ENCODE results near the gene OR2T2. TPM values are rescaled to one million over a fixed set of nuclear protein-coding genes. Genes with fewer than 3 reads are reported as not detected.
"Not testable (repeated sequence)": the region's sequence is repeated elsewhere in the genome, so short reads cannot be mapped to it uniquely, and the experiment has no call there.

The OR2T2 gene
- total RNA-seq, 1 experiment from 2014 or later: not detected

- H3K4me1 ChIP-seq (ENCODE audit: insufficient read depth, low read length); CTCF ChIA-PET; H3K9ac ChIP-seq (ENCODE audit: low read length); POLR2A ChIA-PET (ENCODE audit: unreplicated experiment); H3K4me2 ChIP-seq (ENCODE audit: low read length); ATAC-seq; BruUV-seq (replicated peaks); H3K79me2 ChIP-seq (ENCODE audit: low read length); DNase-seq; H2AFZ ChIP-seq (ENCODE audit: low read length); H3K36me3 ChIP-seq (ENCODE audit: low read depth, low read length); intact Hi-C loops (cut with micrococcal nuclease); H4K20me1 ChIP-seq (ENCODE audit: low read length); H3K27ac ChIP-seq (ENCODE audit: low read length); H3K9me2 ChIP-seq (replicated peaks; ENCODE audit: low read length); H3K4me3 ChIP-seq (ENCODE audit: low read length); H3K9me3 ChIP-seq (ENCODE audit: low read length); H3F3A ChIP-seq (ENCODE audit: low read length, unreplicated experiment): not testable (repeated sequence)
- peaks cover 20% of the 10 kb centered on the region; the same call in 1 of the 2 replicates for H3K27me3 ChIP-seq (ENCODE audit: low read length)
These were observed 3.1 kb downstream of the OR2T2 start for GRCh38 chr1:248448409-248449074.

GRCh38 chr1:248449821-248450465 is 4.5 kb downstream of the OR2T2 start:
- H3K4me1 ChIP-seq (ENCODE audit: insufficient read depth, low read length); BruUV-seq (replicated peaks); intact Hi-C loops (cut with micrococcal nuclease); H3K4me3 ChIP-seq (ENCODE audit: low read length); H3K27ac ChIP-seq (ENCODE audit: low read length); H3K36me3 ChIP-seq (ENCODE audit: low read depth, low read length); ATAC-seq; H3K9me2 ChIP-seq (replicated peaks; ENCODE audit: low read length); H3K79me2 ChIP-seq (ENCODE audit: low read length); H3F3A ChIP-seq (ENCODE audit: low read length, unreplicated experiment); H4K20me1 ChIP-seq (ENCODE audit: low read length); H3K9ac ChIP-seq (ENCODE audit: low read length); POLR2A ChIA-PET (ENCODE audit: unreplicated experiment); H3K9me3 ChIP-seq (ENCODE audit: low read length); CTCF ChIA-PET; DNase-seq; H2AFZ ChIP-seq (ENCODE audit: low read length); H3K4me2 ChIP-seq (ENCODE audit: low read length): not testable (repeated sequence)
- peaks cover 11% of the 10 kb centered on the region; the same call in 1 of the 2 replicates for H3K27me3 ChIP-seq (ENCODE audit: low read length)

- H3K4me3 ChIP-seq (ENCODE audit: low read length); H3K4me1 ChIP-seq (ENCODE audit: insufficient read depth, low read length); H3K27me3 ChIP-seq (ENCODE audit: low read length); ATAC-seq; H4K20me1 ChIP-seq (ENCODE audit: low read length); H3K79me2 ChIP-seq (ENCODE audit: low read length); H3K9ac ChIP-seq (ENCODE audit: low read length); H3F3A ChIP-seq (ENCODE audit: low read length, unreplicated experiment); H3K4me2 ChIP-seq (ENCODE audit: low read length); POLR2A ChIA-PET (ENCODE audit: unreplicated experiment); H3K27ac ChIP-seq (ENCODE audit: low read length); H3K36me3 ChIP-seq (ENCODE audit: low read depth, low read length); H3K9me2 ChIP-seq (replicated peaks; ENCODE audit: low read length); CTCF ChIA-PET; H3K9me3 ChIP-seq (ENCODE audit: low read length); H2AFZ ChIP-seq (ENCODE audit: low read length); BruUV-seq (replicated peaks); intact Hi-C loops (cut with micrococcal nuclease); DNase-seq: not testable (repeated sequence)
These were observed 5.2 kb downstream of the OR2T2 start for GRCh38 chr1:248450466-248451145.

DNA sequence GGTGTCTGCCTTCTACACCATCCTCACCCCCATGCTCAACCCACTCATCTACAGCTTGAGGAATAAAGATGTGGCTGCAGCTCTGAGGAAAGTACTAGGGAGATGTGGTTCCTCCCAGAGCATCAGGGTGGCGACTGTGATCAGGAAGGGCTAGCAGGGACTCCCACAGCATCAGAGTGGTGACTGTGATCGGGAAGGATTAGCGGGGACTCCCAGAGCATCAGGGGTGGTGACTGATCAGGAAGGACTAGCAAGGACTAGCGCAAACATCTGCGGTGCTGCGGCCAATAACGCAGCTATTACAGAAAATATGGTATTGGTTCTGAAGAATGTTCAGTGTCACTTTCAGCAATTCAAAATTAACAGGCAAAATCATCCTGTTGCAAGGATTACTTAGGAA is 8.2 kb downstream of the OR2T2 start:
- H3F3A ChIP-seq (ENCODE audit: low read length, unreplicated experiment); H3K4me2 ChIP-seq (ENCODE audit: low read length); H3K79me2 ChIP-seq (ENCODE audit: low read length); intact Hi-C loops (cut with micrococcal nuclease); H3K4me1 ChIP-seq (ENCODE audit: insufficient read depth, low read length); H4K20me1 ChIP-seq (ENCODE audit: low read length); H3K4me3 ChIP-seq (ENCODE audit: low read length); H3K27ac ChIP-seq (ENCODE audit: low read length); H2AFZ ChIP-seq (ENCODE audit: low read length); POLR2A ChIA-PET (ENCODE audit: unreplicated experiment); H3K9me2 ChIP-seq (replicated peaks; ENCODE audit: low read length); BruUV-seq (replicated peaks); CTCF ChIA-PET; H3K9ac ChIP-seq (ENCODE audit: low read length); H3K36me3 ChIP-seq (ENCODE audit: low read depth, low read length); DNase-seq; H3K27me3 ChIP-seq (ENCODE audit: low read length); ATAC-seq; H3K9me3 ChIP-seq (ENCODE audit: low read length): not testable (repeated sequence)

- BruUV-seq (replicated peaks); H2AFZ ChIP-seq (ENCODE audit: low read length); H3K27ac ChIP-seq (ENCODE audit: low read length); CTCF ChIA-PET; intact Hi-C loops (cut with micrococcal nuclease); POLR2A ChIA-PET (ENCODE audit: unreplicated experiment); H3K27me3 ChIP-seq (ENCODE audit: low read length); H3K79me2 ChIP-seq (ENCODE audit: low read length); H4K20me1 ChIP-seq (ENCODE audit: low read length); H3K4me1 ChIP-seq (ENCODE audit: insufficient read depth, low read length); H3K9me3 ChIP-seq (ENCODE audit: low read length); H3K36me3 ChIP-seq (ENCODE audit: low read depth, low read length); H3K4me2 ChIP-seq (ENCODE audit: low read length); H3K9me2 ChIP-seq (replicated peaks; ENCODE audit: low read length); DNase-seq; H3K9ac ChIP-seq (ENCODE audit: low read length); H3K4me3 ChIP-seq (ENCODE audit: low read length); H3F3A ChIP-seq (ENCODE audit: low read length, unreplicated experiment): not testable (repeated sequence)
- peak; percentile 96 for ATAC-seq
These were observed 9.6 kb downstream of the OR2T2 start for GRCh38 chr1:248455045-248455444.

- POLR2A ChIA-PET (ENCODE audit: unreplicated experiment); H3K9me3 ChIP-seq (ENCODE audit: low read length); H3K4me1 ChIP-seq (ENCODE audit: insufficient read depth, low read length); H4K20me1 ChIP-seq (ENCODE audit: low read length); H3K4me2 ChIP-seq (ENCODE audit: low read length); CTCF ChIA-PET; H3K27me3 ChIP-seq (ENCODE audit: low read length); ATAC-seq; intact Hi-C loops (cut with micrococcal nuclease); H3K9me2 ChIP-seq (replicated peaks; ENCODE audit: low read length); H3K36me3 ChIP-seq (ENCODE audit: low read depth, low read length); H3K9ac ChIP-seq (ENCODE audit: low read length); DNase-seq; H3K27ac ChIP-seq (ENCODE audit: low read length); H2AFZ ChIP-seq (ENCODE audit: low read length); H3F3A ChIP-seq (ENCODE audit: low read length, unreplicated experiment); H3K4me3 ChIP-seq (ENCODE audit: low read length); BruUV-seq (replicated peaks); H3K79me2 ChIP-seq (ENCODE audit: low read length): not testable (repeated sequence)
These were observed 11.2 kb downstream of the OR2T2 start for GRCh38 chr1:248456635-248457034.
